ENCODE measurements around the gene NPFFR2. TPM values are rescaled to one million over a fixed set of nuclear protein-coding genes. Genes with fewer than 3 reads are reported as not detected.

NPFFR2 gene
- total RNA-seq, 1 experiment from 2014 or later = not detected

DNA sequence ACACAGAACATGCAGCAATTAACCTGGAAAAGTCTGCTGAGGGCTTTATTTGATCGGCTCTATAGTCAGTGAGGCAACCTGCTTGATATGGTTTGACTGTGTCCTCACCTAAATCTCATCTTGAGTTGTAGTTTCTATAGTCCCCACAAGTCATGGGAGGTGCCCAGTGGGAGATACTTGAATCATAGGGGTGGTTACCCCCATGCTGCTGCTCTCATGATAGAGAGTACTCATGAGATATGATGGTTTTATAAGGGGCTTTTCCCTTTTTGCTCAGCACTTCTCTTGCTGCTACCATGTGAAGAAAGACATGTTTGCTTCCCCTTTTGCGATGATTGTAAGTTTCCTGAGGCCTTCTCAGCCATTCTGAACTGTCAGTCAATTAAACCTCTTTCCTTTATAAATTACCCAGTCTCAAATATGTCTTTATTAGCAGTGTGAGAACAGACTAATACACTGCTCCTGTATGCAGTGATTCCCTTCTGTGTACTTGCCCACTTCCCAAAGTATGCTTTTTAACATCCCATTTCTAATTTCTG is 78.2 kb downstream of the NPFFR2 start:
- TF ChIP-seq, protein P1, sequence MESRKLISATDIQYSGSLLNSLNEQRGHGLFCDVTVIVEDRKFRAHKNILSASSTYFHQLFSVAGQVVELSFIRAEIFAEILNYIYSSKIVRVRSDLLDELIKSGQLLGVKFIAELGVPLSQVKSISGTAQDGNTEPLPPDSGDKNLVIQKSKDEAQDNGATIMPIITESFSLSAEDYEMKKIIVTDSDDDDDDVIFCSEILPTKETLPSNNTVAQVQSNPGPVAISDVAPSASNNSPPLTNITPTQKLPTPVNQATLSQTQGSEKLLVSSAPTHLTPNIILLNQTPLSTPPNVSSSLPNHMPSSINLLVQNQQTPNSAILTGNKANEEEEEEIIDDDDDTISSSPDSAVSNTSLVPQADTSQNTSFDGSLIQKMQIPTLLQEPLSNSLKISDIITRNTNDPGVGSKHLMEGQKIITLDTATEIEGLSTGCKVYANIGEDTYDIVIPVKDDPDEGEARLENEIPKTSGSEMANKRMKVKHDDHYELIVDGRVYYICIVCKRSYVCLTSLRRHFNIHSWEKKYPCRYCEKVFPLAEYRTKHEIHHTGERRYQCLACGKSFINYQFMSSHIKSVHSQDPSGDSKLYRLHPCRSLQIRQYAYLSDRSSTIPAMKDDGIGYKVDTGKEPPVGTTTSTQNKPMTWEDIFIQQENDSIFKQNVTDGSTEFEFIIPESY (IDR thresholded peaks at IDR 0.05; ENCODE audit: extremely low read depth, insufficient replicate concordance, low read length) = no peak
- TF ChIP-seq SIN3A (IDR thresholded peaks at IDR 0.05; ENCODE audit: low read depth) (no peak), FOSL1 (IDR thresholded peaks at IDR 0.05; ENCODE audit: low read depth) (no peak), EGR1 (IDR thresholded peaks at IDR 0.05; ENCODE audit: low read depth) (no peak), CBX3 (IDR thresholded peaks at IDR 0.05; ENCODE audit: low read depth) (no peak)
- TF ChIP-seq, protein P2, sequence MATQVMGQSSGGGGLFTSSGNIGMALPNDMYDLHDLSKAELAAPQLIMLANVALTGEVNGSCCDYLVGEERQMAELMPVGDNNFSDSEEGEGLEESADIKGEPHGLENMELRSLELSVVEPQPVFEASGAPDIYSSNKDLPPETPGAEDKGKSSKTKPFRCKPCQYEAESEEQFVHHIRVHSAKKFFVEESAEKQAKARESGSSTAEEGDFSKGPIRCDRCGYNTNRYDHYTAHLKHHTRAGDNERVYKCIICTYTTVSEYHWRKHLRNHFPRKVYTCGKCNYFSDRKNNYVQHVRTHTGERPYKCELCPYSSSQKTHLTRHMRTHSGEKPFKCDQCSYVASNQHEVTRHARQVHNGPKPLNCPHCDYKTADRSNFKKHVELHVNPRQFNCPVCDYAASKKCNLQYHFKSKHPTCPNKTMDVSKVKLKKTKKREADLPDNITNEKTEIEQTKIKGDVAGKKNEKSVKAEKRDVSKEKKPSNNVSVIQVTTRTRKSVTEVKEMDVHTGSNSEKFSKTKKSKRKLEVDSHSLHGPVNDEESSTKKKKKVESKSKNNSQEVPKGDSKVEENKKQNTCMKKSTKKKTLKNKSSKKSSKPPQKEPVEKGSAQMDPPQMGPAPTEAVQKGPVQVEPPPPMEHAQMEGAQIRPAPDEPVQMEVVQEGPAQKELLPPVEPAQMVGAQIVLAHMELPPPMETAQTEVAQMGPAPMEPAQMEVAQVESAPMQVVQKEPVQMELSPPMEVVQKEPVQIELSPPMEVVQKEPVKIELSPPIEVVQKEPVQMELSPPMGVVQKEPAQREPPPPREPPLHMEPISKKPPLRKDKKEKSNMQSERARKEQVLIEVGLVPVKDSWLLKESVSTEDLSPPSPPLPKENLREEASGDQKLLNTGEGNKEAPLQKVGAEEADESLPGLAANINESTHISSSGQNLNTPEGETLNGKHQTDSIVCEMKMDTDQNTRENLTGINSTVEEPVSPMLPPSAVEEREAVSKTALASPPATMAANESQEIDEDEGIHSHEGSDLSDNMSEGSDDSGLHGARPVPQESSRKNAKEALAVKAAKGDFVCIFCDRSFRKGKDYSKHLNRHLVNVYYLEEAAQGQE (IDR thresholded peaks at IDR 0.05; ENCODE audit: low read depth) = no peak
- TF ChIP-seq, protein P3, sequence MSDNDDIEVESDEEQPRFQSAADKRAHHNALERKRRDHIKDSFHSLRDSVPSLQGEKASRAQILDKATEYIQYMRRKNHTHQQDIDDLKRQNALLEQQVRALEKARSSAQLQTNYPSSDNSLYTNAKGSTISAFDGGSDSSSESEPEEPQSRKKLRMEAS (IDR thresholded peaks at IDR 0.05) = no peak
- no TSS peak for BruUV-seq (replicated peaks)
- CTCF ChIA-PET = no interaction called here
- H3K79me2 ChIP-seq (ENCODE audit: insufficient read depth, low read length) = no peaks in the 10 kb centered on the region
- no peaks in the 10 kb centered on the region for H4K20me1 ChIP-seq (ENCODE audit: insufficient read depth)
- ATAC-seq (no peak), DNase-seq (ENCODE audit: low read depth, low spot score) (no peak)
- H3K4me3 ChIP-seq (replicated peaks in 1 of 2; ENCODE audit: low read depth in 1 of 2, low read length in 2 of 2) = no peak overlapping the region
- RAD21 ChIA-PET (ENCODE audit: low non-redundant PET in 1 of 2, low total read pairs in 2 of 2, uncharacterized antibody in 2 of 2, unreplicated experiment in 2 of 2) = no interaction called here
- H3K27ac ChIP-seq (ENCODE audit: low read depth, low read length) = no peak overlapping the region
- intact Hi-C loops (cut with micrococcal nuclease) = no loop called here
- H3K36me3 ChIP-seq (ENCODE audit: control insufficient read depth in 1 of 2, insufficient read depth in 2 of 2, low read length in 2 of 2) = no peaks in the 10 kb centered on the region
- H3K9ac ChIP-seq (ENCODE audit: low read length) = no peak overlapping the region
- no peaks in the 10 kb centered on the region for H3K9me2 ChIP-seq (ENCODE audit: insufficient read depth)
- no peaks in the 10 kb centered on the region for H3K27me3 ChIP-seq (ENCODE audit: insufficient read depth, low read length)
- H3K9me3 ChIP-seq (ENCODE audit: control insufficient read depth in 1 of 2, insufficient read depth in 1 of 2, low read depth in 1 of 2, low read length in 2 of 2) = peaks cover 5 to 7% of the 10 kb centered on the region in 2 experiments; a peak in 2 of 4 replicates
- H3K4me2 ChIP-seq (ENCODE audit: low read length) = no peak overlapping the region
- H2AFZ ChIP-seq (ENCODE audit: low read depth, low read length, poor library complexity, severe bottlenecking) = no peak overlapping the region
- no peaks in the 10 kb centered on the region for H3K4me1 ChIP-seq (ENCODE audit: control insufficient read depth in 1 of 2, insufficient read depth in 2 of 2, low read length in 2 of 2)
- POLR2A ChIA-PET = no interaction called here

Measured in HCT116 (cell line).